ENCODE results near the gene CFAP90.

CFAP90 gene

GRCh38 chr5:7850395-7851239 is at the start of gene CFAP90:
Gene CFAP90, minus strand, starts transcription at chr5:7851133. Its CDS starts 112 bp downstream, at chr5:7851021.
- DNase-seq (ENCODE audit: low spot score), result no peak

GRCh38 chr5:7897014-7897600 is 46.2 kb upstream of the CFAP90 start:
- no peak for DNase-seq (ENCODE audit: low spot score)

GRCh38 chr5:7894860-7895259 is 43.9 kb upstream of the CFAP90 start:
- DNase-seq (ENCODE audit: low spot score), result no peak

GRCh38 chr5:7894439-7894838 is 43.5 kb upstream of the CFAP90 start:
- no peak for DNase-seq (ENCODE audit: low spot score)

GRCh38 chr5:7888901-7889300 is 38.0 kb upstream of the CFAP90 start:
- no peak for DNase-seq (ENCODE audit: low spot score)

- DNase-seq (ENCODE audit: low spot score), result peak; percentile 27
These were observed 36.0 kb upstream of the CFAP90 start for GRCh38 chr5:7886849-7887475.

GRCh38 chr5:7884491-7885267 is 33.7 kb upstream of the CFAP90 start:
- DNase-seq (ENCODE audit: low spot score), result no peak

GRCh38 chr5:7882926-7883325 is 32.0 kb upstream of the CFAP90 start:
- no peak for DNase-seq (ENCODE audit: low spot score)

- no peak for DNase-seq (ENCODE audit: low spot score)
These were observed 30.9 kb upstream of the CFAP90 start for GRCh38 chr5:7881816-7882215.

GRCh38 chr5:7881091-7881490 is 30.2 kb upstream of the CFAP90 start:
- DNase-seq (ENCODE audit: low spot score), result no peak

GRCh38 chr5:7878381-7878873 is 27.5 kb upstream of the CFAP90 start:
- no peak for DNase-seq (ENCODE audit: low spot score)

- DNase-seq (ENCODE audit: low spot score), result no peak
These were observed 26.9 kb upstream of the CFAP90 start for GRCh38 chr5:7877851-7878250.

GRCh38 chr5:7876867-7877266 is 25.9 kb upstream of the CFAP90 start:
- DNase-seq (ENCODE audit: low spot score), result no peak

- no peak for DNase-seq (ENCODE audit: low spot score)
These were observed 24.2 kb upstream of the CFAP90 start for GRCh38 chr5:7875151-7875550.

- no peak for DNase-seq (ENCODE audit: low spot score)
These were observed 23.7 kb upstream of the CFAP90 start for GRCh38 chr5:7874639-7875038.

- DNase-seq (ENCODE audit: low spot score), result no peak
These were observed 22.3 kb upstream of the CFAP90 start for GRCh38 chr5:7873216-7873615.

- DNase-seq (ENCODE audit: low spot score), result no peak
These were observed 21.7 kb upstream of the CFAP90 start for GRCh38 chr5:7872517-7873130.

GRCh38 chr5:7871653-7872052 is 20.7 kb upstream of the CFAP90 start:
- no peak for DNase-seq (ENCODE audit: low spot score)

- DNase-seq (ENCODE audit: low spot score), result no peak
These were observed 18.7 kb upstream of the CFAP90 start for GRCh38 chr5:7869474-7870136.

GRCh38 chr5:7868773-7869473 is 18.0 kb upstream of the CFAP90 start, which contains the start of the genes FASTKD3 and MTRR:
Gene FASTKD3, minus strand, starts transcription at chr5:7869031. Its CDS starts 948 bp downstream, at chr5:7868083.
Gene MTRR, plus strand, starts transcription at chr5:7869148. Its CDS starts 1,647 bp downstream, at chr5:7870795.
- peak; percentile 64 for DNase-seq (ENCODE audit: low spot score)
